ENCODE measurements around the gene ACTN2.

Gene ACTN2

DNA sequence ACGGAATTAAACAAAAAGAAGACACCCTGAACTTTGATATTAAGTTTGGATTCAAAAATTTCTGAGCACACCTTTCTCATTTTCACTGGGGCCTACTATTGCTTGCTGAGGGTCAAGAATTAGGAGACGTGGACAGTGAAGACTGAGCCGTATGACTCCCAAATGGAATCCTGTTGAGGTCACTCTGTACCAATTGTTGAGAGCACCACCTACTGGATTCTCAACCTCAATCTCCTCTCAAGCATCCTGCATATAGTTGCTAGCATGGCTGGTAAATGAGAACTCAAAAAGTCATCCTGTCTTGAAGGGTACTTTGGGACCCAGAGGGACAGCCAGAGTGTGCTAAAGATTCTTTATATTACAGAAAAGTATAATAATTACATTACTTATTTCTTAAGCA is 88.6 kb downstream of the ACTN2 start:
- no peak for DNase-seq (ENCODE audit: low read depth in 2 of 2)

GRCh38 chr1:236779312-236779711 is 93.0 kb downstream of the ACTN2 start:
- no peak for DNase-seq (ENCODE audit: low read depth in 2 of 2)

GRCh38 chr1:236785477-236785876 is 99.2 kb downstream of the ACTN2 start:
- no peak for DNase-seq (ENCODE audit: low read depth in 2 of 2)

GRCh38 chr1:236786453-236786852 is 100.2 kb downstream of the ACTN2 start:
- DNase-seq (ENCODE audit: low read depth in 2 of 2), result no peak

DNA sequence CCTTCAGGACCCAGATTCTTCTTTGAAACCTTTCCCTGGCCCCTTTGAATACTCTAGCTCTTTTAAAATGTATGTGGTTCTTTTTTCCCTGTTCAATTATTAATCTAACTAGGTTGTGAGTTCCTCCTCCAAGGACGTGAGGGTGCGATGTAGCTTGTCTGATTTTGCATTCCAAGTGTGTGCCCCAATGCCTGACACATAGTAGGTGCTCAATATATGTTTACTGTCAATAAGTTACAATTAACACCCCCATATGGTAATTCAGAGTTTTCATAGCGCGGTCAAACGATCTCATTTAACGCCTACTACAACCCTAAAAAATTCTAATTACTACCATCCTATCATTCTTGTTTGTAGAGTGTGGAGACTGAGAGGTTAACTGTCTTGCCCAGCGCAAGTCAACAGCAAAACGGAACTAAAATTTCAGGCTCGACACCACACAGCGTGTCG is 108.3 kb downstream of the ACTN2 start:
- DNase-seq (ENCODE audit: low read depth in 2 of 2), result no peak

- DNase-seq (ENCODE audit: low read depth in 2 of 2), result peak; percentile 92 to 94
These were observed 108.9 kb downstream of the ACTN2 start, which contains the start of gene MTR for GRCh38 chr1:236795035-236795756. TSS of gene MTR (plus strand) at chr1:236795292. CDS start at chr1:236795704, 412 bp downstream.

DNA sequence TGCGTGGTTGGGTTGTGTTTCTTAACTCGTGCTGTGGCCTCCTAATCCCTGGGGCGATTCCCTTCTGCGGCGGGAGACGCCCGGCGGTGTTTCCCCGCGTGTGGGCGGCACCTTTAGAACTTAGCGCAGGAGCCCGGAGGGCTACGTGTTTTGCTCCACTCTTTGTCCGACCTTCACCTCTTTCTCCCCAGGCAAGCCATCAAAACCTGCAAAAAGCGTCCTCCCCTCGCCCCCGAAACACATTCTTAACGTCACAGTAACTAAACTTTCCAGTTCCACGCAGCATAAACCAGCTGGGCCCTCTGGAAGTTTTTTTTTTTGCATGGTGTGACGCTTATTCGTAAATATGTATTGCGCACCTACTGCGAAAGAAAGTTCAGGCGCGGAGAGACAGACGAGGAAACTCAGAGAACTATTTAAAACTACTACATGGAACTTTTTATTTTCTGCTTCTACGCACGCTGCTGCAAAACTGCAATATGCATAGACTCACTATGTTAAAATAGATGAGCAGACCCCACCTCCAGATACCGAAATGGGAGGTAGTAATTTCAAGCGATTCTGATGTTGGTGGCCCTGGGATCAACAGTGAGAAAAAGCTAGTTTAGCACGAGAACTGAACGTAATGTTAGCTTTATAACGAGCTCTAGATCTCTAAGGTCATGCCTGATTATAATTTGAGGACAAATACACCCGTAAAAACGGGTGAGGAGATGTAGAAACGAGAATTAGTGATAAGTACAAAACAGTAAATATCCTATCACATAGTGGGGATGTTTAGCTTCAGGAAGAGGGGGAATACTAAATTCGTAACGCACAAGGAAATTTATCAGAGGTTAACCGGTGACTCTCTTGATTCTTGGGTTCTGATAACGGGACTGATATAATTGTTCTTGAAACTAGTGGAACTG is 109.7 kb downstream of the ACTN2 start:
- DNase-seq (ENCODE audit: low read depth in 2 of 2), result peak; percentile 56 to 60

GRCh38 chr1:236799001-236799400 is 112.7 kb downstream of the ACTN2 start:
- no peak for DNase-seq (ENCODE audit: low read depth in 2 of 2)

DNA sequence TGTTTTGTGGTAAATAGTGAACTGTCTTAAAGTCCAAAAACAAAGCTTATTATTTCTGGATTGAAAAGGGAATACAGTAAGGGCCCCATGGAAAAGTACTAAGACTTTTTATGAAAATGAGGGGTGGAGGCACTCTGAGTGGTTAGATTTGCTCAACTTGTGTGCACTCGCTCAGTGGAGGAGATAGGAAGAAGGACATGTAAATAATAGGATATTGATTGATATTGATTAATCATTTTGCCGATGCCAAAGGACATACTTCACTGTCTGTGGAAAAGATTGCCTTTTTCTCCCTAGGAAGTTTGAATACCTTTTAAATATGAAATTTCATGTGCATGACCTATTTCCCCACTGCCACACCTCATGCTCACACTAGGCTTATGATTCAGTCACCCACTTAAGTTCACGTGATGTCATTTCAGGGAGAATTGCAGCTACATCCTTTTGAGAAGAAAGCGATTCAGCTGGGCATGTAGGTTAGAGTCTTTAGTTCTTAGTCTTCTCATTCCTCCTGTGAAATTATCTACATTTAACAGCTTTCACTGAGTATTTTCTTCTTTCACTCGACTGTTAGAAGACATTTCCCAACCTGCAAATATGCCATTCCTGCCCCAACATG is 113.8 kb downstream of the ACTN2 start:
- no peak for DNase-seq (ENCODE audit: low read depth in 2 of 2)

DNA sequence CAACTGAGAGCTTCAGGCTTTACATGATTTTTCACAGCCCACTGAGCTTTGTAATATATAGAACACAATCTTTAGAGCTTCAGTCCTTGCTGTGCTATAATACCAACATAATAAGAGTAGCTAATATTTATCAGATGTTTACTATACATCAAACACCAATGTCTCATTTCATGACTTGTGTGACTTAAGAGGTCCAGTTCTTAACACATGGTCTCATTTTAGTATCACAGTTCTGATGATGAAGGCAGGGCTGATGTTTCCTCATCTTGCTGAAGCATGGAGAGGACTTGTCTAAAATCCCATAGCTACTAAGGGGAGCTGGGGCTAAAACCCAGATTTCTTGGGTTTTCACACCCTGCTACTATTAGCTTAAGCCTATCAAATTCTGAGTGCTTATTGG is 114.3 kb downstream of the ACTN2 start:
- DNase-seq (ENCODE audit: low read depth in 2 of 2), result no peak

DNA sequence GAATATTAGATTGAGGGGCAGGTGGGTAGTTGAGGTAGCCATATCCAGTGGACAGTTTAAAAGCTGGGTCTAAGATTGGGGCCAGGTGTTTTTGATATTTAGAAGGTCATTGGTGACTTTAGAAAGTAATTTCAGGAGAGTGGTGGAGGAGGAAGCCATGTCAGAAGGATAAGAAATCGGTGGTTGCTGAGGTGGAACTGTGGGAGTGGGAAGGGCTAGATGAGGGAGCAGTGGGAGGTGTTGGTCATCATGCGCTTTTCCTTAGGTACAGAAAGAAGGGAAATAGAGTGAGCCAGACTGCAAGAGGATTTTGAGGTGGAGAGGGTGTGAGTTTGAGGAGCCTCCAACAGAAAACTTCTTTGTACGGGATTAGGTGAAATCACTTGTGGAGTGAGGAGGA is 116.0 kb downstream of the ACTN2 start:
- no peak for DNase-seq (ENCODE audit: low read depth in 2 of 2)

DNA sequence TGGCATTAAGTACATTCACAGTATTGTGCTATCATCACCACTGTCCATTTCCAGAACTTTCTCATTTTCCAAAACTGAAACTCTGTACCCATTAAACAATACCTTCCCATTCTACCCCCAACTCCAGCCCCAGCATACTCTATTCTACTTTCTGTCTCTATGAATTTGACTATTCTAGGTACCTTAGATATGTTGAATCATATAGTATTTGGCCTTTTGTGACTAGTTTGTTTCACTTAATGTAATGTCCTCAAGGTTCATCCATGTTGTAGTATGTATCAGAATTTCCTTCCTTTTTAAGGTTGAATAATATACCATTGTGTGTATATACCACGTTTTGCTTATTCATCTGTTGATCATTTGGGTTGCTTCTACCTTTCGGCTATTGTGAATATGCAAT is 120.3 kb downstream of the ACTN2 start:
- no peak for DNase-seq (ENCODE audit: low read depth in 2 of 2)

DNA sequence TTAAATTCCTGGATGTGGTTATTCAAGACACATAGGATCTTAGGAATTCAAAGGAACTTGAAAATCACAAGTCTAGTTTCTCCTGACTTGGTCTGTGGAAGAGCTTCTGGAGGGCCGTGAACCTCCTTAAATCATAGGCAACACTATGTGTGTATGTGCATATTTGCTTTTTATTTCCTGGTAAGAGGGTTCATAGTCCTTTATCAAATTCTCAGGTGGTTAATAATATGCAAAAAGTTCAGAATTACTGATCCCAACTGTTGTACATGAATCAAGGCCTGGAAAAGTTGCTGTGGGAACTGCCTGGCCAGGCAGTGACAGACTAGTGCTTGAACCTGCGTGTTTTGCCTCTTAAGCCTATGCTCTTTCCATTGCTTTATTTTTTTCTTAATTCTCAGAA is 121.7 kb downstream of the ACTN2 start:
- no peak for DNase-seq (ENCODE audit: low read depth in 2 of 2)

- DNase-seq (ENCODE audit: low read depth in 2 of 2), result no peak
These were observed 122.3 kb downstream of the ACTN2 start for GRCh38 chr1:236808564-236809130.

DNA sequence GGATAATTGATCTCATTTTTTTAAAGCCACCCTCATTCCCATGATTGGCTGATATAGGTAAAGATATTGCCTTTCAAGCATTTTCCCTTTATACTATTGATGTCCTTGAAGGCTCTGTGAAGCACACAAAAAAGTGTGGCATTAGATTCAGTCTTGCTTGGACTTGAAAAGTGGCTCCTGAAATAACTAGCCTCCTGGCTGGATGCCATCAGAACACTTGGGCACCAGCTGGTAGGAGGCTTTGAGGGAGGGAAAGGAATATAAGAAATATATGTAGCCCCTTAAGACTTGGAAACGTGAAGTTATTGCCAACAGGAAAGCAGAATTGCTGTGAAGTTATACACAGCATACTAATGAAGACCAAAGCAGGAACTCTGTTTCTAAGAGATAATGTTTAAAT is 122.8 kb downstream of the ACTN2 start:
- DNase-seq (ENCODE audit: low read depth in 2 of 2), result no peak

GRCh38 chr1:236810018-236810417 is 123.7 kb downstream of the ACTN2 start:
- no peak for DNase-seq (ENCODE audit: low read depth in 2 of 2)

GRCh38 chr1:236812334-236813030 is 126.2 kb downstream of the ACTN2 start:
- DNase-seq (ENCODE audit: low read depth in 2 of 2), result no peak

Data from activated CD4-positive, alpha-beta T cell treated with anti-CD3 and anti-CD28 coated beads for 24 hours (primary cell).